BE2C (cell line): ENCODE data around the gene ACSBG1.
"Not testable (repeated sequence)": the region's sequence is repeated elsewhere in the genome, so short reads cannot be mapped to it uniquely, and the experiment has no call there.

Experiments used
- DNase-seq: peaks from one replicate; pipeline ENCODE4 v3.0.0-alpha.2; 2020
- H3K27me3 ChIP-seq: fragments of 250-450 bp; sonication (Bioruptor Pico); 2 replicates; pipeline ENCODE4 v1.5.1; 2020; ENCODE audit warnings: mild to moderate bottlenecking
- H3K36me3 ChIP-seq: fragments of 250-450 bp; sonication (Bioruptor Pico); 2 replicates; pipeline ENCODE4 v1.5.1; 2020; ENCODE audit warnings: mild to moderate bottlenecking
- H3K4me1 ChIP-seq: fragments of 250-450 bp; sonication (Bioruptor Pico); 2 replicates; pipeline ENCODE4 v1.5.1; 2020
- H3K4me3 ChIP-seq: 2 replicates; pipeline ENCODE4 v1.5.1; 2011; ENCODE audit warnings: low read depth, low read length
- H3K9me3 ChIP-seq: fragments of 250-450 bp; sonication (Bioruptor Pico); 2 replicates; pipeline ENCODE4 v1.5.1; 2020
- TF ChIP-seq, protein P1 (sequence below): IDR thresholded peaks from 2 replicates; pipeline ENCODE4 v1.5.1; 2012; ENCODE audit warnings: mild to moderate bottlenecking, low read depth, low read length

ACSBG1 gene

GRCh38 chr15:78257681-78258080, 23.3 kb upstream of the ACSBG1 start:
- no peaks in the 10 kb centered on the region for H3K36me3 ChIP-seq
- no peaks in the 10 kb centered on the region for H3K27me3 ChIP-seq

GRCh38 chr15:78256044-78256437, 21.7 kb upstream of the ACSBG1 start:
- no peak overlapping the region for H3K4me3 ChIP-seq
- H3K4me1 ChIP-seq, result no peaks in the 10 kb centered on the region
- TF ChIP-seq, protein P1, sequence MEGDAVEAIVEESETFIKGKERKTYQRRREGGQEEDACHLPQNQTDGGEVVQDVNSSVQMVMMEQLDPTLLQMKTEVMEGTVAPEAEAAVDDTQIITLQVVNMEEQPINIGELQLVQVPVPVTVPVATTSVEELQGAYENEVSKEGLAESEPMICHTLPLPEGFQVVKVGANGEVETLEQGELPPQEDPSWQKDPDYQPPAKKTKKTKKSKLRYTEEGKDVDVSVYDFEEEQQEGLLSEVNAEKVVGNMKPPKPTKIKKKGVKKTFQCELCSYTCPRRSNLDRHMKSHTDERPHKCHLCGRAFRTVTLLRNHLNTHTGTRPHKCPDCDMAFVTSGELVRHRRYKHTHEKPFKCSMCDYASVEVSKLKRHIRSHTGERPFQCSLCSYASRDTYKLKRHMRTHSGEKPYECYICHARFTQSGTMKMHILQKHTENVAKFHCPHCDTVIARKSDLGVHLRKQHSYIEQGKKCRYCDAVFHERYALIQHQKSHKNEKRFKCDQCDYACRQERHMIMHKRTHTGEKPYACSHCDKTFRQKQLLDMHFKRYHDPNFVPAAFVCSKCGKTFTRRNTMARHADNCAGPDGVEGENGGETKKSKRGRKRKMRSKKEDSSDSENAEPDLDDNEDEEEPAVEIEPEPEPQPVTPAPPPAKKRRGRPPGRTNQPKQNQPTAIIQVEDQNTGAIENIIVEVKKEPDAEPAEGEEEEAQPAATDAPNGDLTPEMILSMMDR, result no peak
- no peak for DNase-seq
- H3K9me3 ChIP-seq, result no peaks in the 10 kb centered on the region
- no peaks in the 10 kb centered on the region for H3K36me3 ChIP-seq
- H3K27me3 ChIP-seq, result no peaks in the 10 kb centered on the region

More at GRCh38 chr15:78257681-78258080, 23.3 kb upstream of the ACSBG1 start:
- Histone ChIP-seq H3K4me1 (no peaks in the 10 kb centered on the region), H3K4me3 (no peak overlapping the region), H3K9me3 (no peaks in the 10 kb centered on the region)
- DNase-seq, result no peak
- TF ChIP-seq, protein P1, result no peak

DNA sequence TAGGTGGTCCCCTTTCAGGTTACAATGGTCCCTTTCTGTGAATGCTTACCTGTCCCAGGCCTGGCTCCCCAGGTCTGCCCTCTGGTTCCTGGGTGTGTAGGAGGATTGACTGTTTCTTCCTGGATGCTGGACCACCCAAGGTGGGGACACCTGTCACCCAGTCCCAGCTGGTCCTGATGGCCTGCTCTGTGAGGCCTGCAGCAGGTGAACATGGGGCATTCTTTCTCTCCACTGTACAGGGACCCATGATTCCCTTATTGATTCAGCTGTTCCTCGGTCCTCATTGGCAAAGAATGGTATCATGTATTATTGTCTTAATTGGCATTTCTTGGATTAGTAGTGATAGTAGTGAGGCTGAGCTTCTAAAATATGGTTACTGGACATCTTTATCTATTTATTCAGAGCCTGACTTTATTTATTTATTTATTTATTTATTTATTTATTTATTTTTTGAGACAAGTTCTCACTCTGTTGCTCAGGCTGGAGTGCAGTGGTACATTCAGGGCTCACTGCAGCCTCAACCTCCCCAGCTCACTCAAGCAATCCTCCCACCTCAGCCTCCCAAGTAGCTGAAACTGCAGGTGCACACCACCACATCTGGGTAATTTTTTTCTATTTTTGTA, 21.2 kb upstream of the ACSBG1 start:
- no peaks in the 10 kb centered on the region for H3K36me3 ChIP-seq
- no peak for DNase-seq
- no peak overlapping the region for H3K4me3 ChIP-seq
- H3K27me3 ChIP-seq, result no peaks in the 10 kb centered on the region
- H3K4me1 ChIP-seq, result no peaks in the 10 kb centered on the region
- no peaks in the 10 kb centered on the region for H3K9me3 ChIP-seq
- TF ChIP-seq, protein P1, result no peak

DNA sequence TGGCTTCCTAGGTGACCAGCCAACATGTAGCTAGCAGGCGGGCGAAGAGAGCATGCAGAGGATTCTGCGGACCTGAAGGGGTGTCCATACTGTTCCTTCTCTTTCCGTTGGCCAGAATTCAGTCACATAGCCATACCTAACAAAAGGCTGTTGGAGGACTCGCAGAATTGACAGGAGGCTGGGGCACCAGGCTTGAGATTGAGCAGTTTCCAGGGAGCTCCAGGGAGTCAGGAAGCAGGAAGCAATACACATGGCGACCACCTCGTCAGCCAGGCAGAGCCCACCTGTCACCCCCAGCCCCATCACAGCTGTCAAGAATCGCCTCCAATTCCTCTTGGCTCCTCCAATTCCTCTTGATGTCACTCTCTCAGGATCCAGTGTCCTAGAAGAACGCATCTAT, 16.8 kb upstream of the ACSBG1 start:
- no peaks in the 10 kb centered on the region for H3K9me3 ChIP-seq
- no peak overlapping the region for H3K4me3 ChIP-seq
- TF ChIP-seq, protein P1, result no peak
- no peaks in the 10 kb centered on the region for H3K27me3 ChIP-seq
- H3K4me1 ChIP-seq, result no peaks in the 10 kb centered on the region
- no peaks in the 10 kb centered on the region for H3K36me3 ChIP-seq
- DNase-seq, result no peak

GRCh38 chr15:78249131-78249530, 14.8 kb upstream of the ACSBG1 start:
- Histone ChIP-seq H3K9me3 (no peaks in the 10 kb centered on the region), H3K4me1 (peaks cover 1% of the 10 kb centered on the region; the same call in 1 of the 2 replicates), H3K4me3 (no peak overlapping the region), H3K36me3 (no peaks in the 10 kb centered on the region), H3K27me3 (no peaks in the 10 kb centered on the region)
- DNase-seq, result no peak
- TF ChIP-seq, protein P1, result no peak

DNA sequence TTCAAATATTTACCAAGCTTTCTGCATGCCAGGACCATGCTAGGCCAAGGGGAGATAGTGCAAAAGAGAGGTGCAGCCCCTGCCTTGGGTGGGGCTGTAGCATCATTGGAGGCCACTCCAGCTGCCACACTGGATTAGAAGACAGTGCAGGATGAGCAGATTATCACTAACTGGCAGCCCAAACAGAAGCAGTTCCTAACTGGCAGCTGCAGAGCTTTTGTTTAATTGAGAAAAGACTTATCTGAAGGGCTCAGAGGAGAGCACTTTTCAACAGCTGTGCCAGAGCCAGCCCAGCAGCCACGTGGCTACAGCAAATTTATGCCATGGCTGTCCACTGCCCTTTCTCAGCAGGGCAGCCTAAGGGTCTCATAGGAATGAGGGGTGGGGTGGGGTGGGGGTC, 13.5 kb upstream of the ACSBG1 start:
- TF ChIP-seq, protein P1, result no peak
- Histone ChIP-seq H3K4me3 (no peak overlapping the region), H3K27me3 (no peaks in the 10 kb centered on the region), H3K4me1 (peaks cover 9% of the 10 kb centered on the region), H3K36me3 (no peaks in the 10 kb centered on the region), H3K9me3 (no peaks in the 10 kb centered on the region)
- no peak for DNase-seq

DNA sequence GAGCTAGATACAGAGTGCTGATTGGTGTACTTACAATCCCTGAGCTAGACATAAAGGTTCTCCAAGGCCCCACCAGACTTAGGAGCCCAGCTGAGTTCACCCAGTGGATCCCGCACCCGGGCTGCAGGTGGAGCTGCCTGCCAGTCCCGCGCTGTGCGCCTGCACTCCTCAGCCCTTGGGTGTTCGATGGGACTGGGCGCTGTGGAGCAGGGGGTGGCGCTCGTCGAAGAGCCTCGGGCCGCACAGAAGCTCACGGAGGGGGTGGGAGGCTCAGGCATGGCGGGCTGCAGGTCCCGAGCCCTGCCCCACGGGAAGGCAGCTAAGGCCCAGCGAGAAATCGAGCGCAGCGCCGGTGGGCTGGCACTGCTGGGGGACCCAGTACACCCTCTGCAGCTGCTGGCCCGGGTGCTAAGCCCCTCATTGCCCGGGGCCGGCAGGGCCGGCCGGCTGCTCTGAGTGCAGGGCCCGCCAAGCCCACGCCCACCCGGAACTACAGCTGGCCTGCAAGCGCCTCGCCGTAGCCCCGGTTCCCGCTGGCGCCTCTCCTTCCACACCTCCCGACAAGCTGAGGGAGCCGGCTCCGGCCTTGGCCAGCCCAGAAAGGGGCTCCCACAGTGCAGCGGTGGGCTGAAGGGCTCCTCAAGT, 11.7 kb upstream of the ACSBG1 start:
- H3K4me3 ChIP-seq, H3K4me1 ChIP-seq, H3K27me3 ChIP-seq, H3K36me3 ChIP-seq, DNase-seq, H3K9me3 ChIP-seq: not testable (repeated sequence)

- H3K36me3 ChIP-seq, result not testable (repeated sequence)
Measured at GRCh38 chr15:78245392-78245791, 11.0 kb upstream of the ACSBG1 start.

More at GRCh38 chr15:78245392-78245791, 11.0 kb upstream of the ACSBG1 start:
- H3K4me1 ChIP-seq, H3K4me3 ChIP-seq, H3K27me3 ChIP-seq, DNase-seq, H3K9me3 ChIP-seq: not testable (repeated sequence)
